22Rv1 (cell line): ENCODE results near the gene FBH1.

Experiments used
- CTCF ChIP-seq: fragments of 450-650 bp; IDR thresholded peaks from 2 replicates; pipeline ENCODE4 v1.5.1; 2017; ENCODE audit warnings: mild to moderate bottlenecking
- ZFX ChIP-seq: fragments of 450-650 bp; IDR thresholded peaks from 2 replicates; pipeline ENCODE4 v1.6.1; 2017; ENCODE audit warnings: antibody characterized with exemption, borderline replicate concordance

GRCh38 chr10:5915451-5915850 is 25.4 kb downstream of the FBH1 start:
- TF ChIP-seq CTCF, result no peak
- TF ChIP-seq ZFX, result no peak
